K562 (cell line): Measurements from ENCODE around the gene LTA. TPM values are rescaled to one million over a fixed set of nuclear protein-coding genes. Genes with fewer than 3 reads are reported as not detected.

Experiments used
- AFF1 ChIP-seq, 2 experiments: fragments of 450-650 bp; IDR thresholded peaks; 2 replicates each; pipeline ENCODE4 v1.6.1; 2018; ENCODE audit warnings: mild to moderate bottlenecking in 2 of 2, low read depth in 1 of 2; ENCODE audit not compliant: partially characterized antibody in 2 of 2
- CHD2 ChIP-seq: IDR thresholded peaks from 2 replicates; pipeline ENCODE4 v1.6.1; 2011; ENCODE audit warnings: low read depth, low read length
- polyA plus RNA-seq, 8 experiments: library from polyadenylated mRNA; depleted of rRNA in 4 of 8; stranded (reverse) in 5 of 8; unstranded in 3 of 8; fragments of >200 nt; fragmentation: Nextera tagmentation in 2 of 8; fragmentation: Illumina TruSeq in 1 of 8; extraction: Ambion mirVana in 2 of 8; extraction: Trizol in 1 of 8; gene quantifications; 2 replicates each; pipeline versions ENCODE4 v1.2.1 to v1.2.3, GENCODE V29; 2011 to 2014; ENCODE audit warnings: inconsistent platforms in 1 of 8, missing spikeins in 1 of 8
- total RNA-seq, 7 experiments: library from RNA; depleted of rRNA in 6 of 7; stranded (reverse); fragments of >200 nt in 6 of 7; fragmentation: Illumina TruSeq in 2 of 7; extraction: Trizol in 2 of 7; gene quantifications; 2 replicates each; pipeline versions ENCODE4 v1.2.1 to v1.2.3, GENCODE V29; 2011 to 2021; ENCODE audit warnings: low replicate concordance in 1 of 7
- TF ChIP-seq, protein P1 (sequence below): sonication (generic); formaldehyde crosslinking; IDR thresholded peaks from 2 replicates; pipeline ENCODE4 v1.8.1; 2023; ENCODE audit warnings: mild to moderate bottlenecking, missing genetic modification reagents

The LTA gene
- total and polyA plus RNA-seq, 9 of the 15 experiments (the other 6 are each of a cell fraction or from before 2014, with no cell fraction given) = 0.80 TPM; not detected in 8

DNA sequence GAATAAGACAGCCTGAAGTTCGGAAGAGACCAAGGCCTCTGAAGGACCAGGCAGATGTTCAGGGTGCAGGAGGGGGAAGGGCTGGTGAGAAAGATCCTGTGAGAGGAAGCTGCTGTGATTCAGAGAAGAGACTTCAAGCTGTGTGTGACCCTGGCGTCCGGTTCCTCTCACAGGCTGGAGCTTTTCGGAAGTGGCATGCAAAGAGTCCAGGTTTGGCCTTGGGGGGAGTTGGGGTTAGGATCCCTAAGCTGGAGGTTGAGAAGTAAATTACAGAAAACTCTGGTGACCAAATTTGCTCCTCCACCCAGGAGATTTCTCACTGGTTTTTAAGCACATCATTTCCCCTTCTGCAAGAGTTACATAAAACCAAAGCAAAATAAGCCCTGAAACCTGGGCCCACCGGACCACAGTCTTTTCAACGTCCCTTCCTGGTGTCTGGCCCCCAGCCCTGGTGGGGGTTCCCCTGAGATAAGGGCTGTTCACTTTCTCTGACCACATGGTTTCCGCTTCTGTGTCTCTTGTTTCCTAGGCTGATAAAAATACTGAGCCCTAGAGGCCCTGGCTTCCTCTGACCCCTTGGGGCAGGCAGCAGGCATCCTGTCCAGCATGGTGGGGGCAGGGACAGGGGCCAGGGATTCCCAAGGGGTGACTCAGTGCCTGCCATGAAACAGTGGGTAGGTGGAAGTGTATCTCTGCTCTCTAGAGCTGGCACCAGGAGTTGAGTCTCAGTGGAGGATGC, 12.0 kb upstream of the LTA start (continued):
- no peak for TF ChIP-seq AFF1 (IDR thresholded peaks at IDR 0.05; ENCODE audit: low read depth in 1 of 2, partially characterized antibody in 2 of 2)
- TF ChIP-seq CHD2 = no peak
- TF ChIP-seq, protein P1, sequence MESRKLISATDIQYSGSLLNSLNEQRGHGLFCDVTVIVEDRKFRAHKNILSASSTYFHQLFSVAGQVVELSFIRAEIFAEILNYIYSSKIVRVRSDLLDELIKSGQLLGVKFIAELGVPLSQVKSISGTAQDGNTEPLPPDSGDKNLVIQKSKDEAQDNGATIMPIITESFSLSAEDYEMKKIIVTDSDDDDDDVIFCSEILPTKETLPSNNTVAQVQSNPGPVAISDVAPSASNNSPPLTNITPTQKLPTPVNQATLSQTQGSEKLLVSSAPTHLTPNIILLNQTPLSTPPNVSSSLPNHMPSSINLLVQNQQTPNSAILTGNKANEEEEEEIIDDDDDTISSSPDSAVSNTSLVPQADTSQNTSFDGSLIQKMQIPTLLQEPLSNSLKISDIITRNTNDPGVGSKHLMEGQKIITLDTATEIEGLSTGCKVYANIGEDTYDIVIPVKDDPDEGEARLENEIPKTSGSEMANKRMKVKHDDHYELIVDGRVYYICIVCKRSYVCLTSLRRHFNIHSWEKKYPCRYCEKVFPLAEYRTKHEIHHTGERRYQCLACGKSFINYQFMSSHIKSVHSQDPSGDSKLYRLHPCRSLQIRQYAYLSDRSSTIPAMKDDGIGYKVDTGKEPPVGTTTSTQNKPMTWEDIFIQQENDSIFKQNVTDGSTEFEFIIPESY = no peak
